Measurements from ENCODE around the gene SCO2.

DNA sequence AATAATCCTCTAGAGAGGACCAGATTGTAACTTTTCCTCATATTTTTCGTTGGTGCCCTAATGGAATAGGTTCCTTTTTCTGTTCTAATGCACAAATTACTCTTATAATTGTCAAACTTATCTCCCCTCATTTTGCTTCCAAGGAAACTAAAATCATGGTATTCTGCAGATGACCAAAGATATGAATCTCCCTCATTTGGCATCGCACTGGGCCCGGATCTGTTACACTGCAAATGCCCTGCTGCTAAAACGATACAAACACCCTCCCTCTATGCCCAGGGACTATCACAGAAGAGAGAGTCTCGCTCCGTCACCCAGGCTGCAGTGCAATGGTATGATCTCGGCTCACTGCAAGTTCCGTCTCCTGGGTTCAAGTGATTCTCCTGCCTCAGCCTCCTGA lies 27.9 kb upstream of the SCO2 start:
- TF ChIP-seq CTCF (IDR thresholded peaks at IDR 0.05; ENCODE audit: borderline replicate concordance, extremely low read depth, low read length, poor library complexity, severe bottlenecking) (no peak), EZH2 (IDR thresholded peaks at IDR 0.05; ENCODE audit: borderline replicate concordance, low read depth, low read length, severe bottlenecking) (no peak)

All from DND-41 (cell line).